ENCODE measurements around the gene ENDOV.

The ENDOV gene

DNA sequence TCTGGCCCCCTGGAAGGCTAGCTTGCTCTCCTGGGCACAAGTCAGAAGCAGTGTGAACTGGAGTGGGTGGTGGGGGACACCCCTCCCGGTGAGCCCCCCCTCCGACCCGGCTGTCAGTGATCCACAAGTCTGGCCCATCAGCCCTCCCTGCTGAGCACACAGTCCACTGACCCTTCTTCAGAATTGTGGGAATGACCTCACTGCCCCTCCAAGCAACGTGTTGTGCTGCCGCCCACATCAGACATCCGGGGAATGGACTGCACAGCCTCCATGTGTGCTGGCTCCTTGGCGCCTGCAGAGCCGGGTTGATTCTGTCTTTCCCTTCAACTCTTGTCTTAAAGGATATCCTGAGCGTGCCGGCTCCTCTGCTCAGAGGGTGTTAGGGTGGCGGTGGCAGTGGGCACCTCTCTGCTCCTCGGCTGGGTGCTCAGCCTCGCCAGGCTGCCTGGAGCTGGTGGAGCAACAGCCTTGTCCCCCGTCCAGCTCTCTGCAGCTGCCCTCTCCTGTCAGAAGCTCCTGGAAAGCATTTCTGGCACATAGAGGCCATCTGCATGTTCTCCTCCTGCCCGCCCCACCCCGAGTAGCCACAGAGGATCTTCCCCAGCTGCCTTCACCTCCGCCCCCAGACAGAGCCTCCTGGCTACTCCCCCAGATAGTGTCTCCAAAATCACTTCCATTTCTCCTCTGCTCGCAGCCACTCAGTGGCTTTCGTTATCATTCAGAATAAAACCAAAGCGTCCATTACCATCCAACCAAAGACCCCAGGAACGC, 41.7 kb downstream of the ENDOV start:
- Histone ChIP-seq H3K27me3 (ENCODE audit: control insufficient read depth, insufficient read depth, low read length) (no peaks in the 10 kb centered on the region; the same call in 1 of the 2 replicates), H3K36me3 (ENCODE audit: control insufficient read depth, insufficient read depth, low read length) (no peaks in the 10 kb centered on the region), H3K9me3 (ENCODE audit: control insufficient read depth, insufficient read depth, low read length) (no peaks in the 10 kb centered on the region), H3K27ac (ENCODE audit: low read length) (no peak overlapping the region), H3K4me3 (ENCODE audit: low read length) (no peak overlapping the region), H3K4me1 (ENCODE audit: control insufficient read depth, insufficient read depth, low read length) (0 out of 2 replicates have a peak, but pooled peaks cover 2% of the 10 kb centered on the region)
- WGBS (ENCODE audit: insufficient coverage, insufficient read length), result no CpG with 5 or more reads among the region's 21 CpGs
- no peak for DNase-seq (ENCODE audit: low read depth, low spot score)

GRCh38 chr17:80457236-80457856, 42.4 kb downstream of the ENDOV start:
- Histone ChIP-seq H3K4me3 (ENCODE audit: low read length) (no peak overlapping the region), H3K36me3 (ENCODE audit: control insufficient read depth, insufficient read depth, low read length) (no peaks in the 10 kb centered on the region), H3K27me3 (ENCODE audit: control insufficient read depth, insufficient read depth, low read length) (no peaks in the 10 kb centered on the region; the same call in 1 of the 2 replicates), H3K9me3 (ENCODE audit: control insufficient read depth, insufficient read depth, low read length) (no peaks in the 10 kb centered on the region), H3K27ac (ENCODE audit: low read length) (no peak overlapping the region), H3K4me1 (ENCODE audit: control insufficient read depth, insufficient read depth, low read length) (0 out of 2 replicates have a peak, but pooled peaks cover 2% of the 10 kb centered on the region)
- no CpG with 5 or more reads among the region's 15 CpGs for WGBS (ENCODE audit: insufficient coverage, insufficient read length)
- no peak for DNase-seq (ENCODE audit: low read depth, low spot score)

DNA sequence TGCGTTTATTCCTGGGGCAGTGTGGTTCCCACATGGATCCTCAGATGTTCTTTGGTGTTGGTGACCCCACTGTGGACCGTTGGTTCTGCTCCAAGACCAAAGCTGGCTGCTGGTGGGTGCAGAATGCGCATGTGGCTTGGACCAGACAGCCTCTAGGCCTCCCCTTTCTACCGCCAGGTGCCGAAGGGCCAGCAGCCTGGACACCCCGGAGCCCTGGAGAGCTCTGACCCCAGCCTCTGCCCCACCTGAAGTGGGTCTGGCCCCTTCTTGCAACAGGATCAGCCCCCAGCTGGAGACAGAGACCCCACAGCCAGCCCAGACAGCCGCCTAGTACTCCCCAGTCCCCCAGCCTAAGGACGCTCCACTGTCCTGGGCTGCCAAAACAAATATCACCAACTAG, 43.0 kb downstream of the ENDOV start:
- 0 out of 2 replicates have a peak, but pooled peaks cover 2% of the 10 kb centered on the region for H3K4me1 ChIP-seq (ENCODE audit: control insufficient read depth, insufficient read depth, low read length)
- no peak overlapping the region for H3K27ac ChIP-seq (ENCODE audit: low read length)
- no peaks in the 10 kb centered on the region; the same call in 1 of the 2 replicates for H3K27me3 ChIP-seq (ENCODE audit: control insufficient read depth, insufficient read depth, low read length)
- WGBS (ENCODE audit: insufficient coverage, insufficient read length), result no CpG with 5 or more reads among the region's 8 CpGs
- H3K9me3 ChIP-seq (ENCODE audit: control insufficient read depth, insufficient read depth, low read length), result no peaks in the 10 kb centered on the region
- no peak overlapping the region for H3K4me3 ChIP-seq (ENCODE audit: low read length)
- no peaks in the 10 kb centered on the region for H3K36me3 ChIP-seq (ENCODE audit: control insufficient read depth, insufficient read depth, low read length)
- no peak for DNase-seq (ENCODE audit: low read depth, low spot score)

GRCh38 chr17:80459234-80459633, 44.3 kb downstream of the ENDOV start:
- Histone ChIP-seq H3K4me1 (ENCODE audit: control insufficient read depth, insufficient read depth, low read length) (0 out of 2 replicates have a peak, but pooled peaks cover 2% of the 10 kb centered on the region), H3K27me3 (ENCODE audit: control insufficient read depth, insufficient read depth, low read length) (no peaks in the 10 kb centered on the region; the same call in 1 of the 2 replicates), H3K27ac (ENCODE audit: low read length) (no peak overlapping the region), H3K9me3 (ENCODE audit: control insufficient read depth, insufficient read depth, low read length) (no peaks in the 10 kb centered on the region), H3K36me3 (ENCODE audit: control insufficient read depth, insufficient read depth, low read length) (no peaks in the 10 kb centered on the region), H3K4me3 (ENCODE audit: low read length) (no peak overlapping the region)
- no peak for DNase-seq (ENCODE audit: low read depth, low spot score)
- no CpG with 5 or more reads among the region's 11 CpGs for WGBS (ENCODE audit: insufficient coverage, insufficient read length)

DNA sequence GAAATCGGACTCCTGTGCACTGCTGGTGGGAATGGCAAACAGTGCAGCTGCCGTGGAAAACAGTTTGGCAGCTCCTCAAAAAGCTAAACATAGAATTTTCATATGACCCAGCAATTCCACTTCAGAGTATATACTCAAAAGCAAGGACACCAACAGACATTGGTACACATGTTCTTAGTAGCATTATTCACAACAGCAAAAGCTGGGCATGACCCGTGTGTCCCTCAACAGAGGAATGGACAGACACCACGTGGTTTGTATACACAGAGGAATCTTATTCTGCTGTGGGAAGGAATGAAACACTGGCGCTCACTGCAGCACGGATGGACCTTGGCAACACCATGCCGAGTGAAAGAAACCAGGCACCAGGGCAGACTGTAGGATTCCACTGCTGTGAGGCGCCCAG, 45.5 kb downstream of the ENDOV start:
- Histone ChIP-seq H3K4me1 (ENCODE audit: control insufficient read depth, insufficient read depth, low read length) (0 out of 2 replicates have a peak, but pooled peaks cover 2% of the 10 kb centered on the region), H3K36me3 (ENCODE audit: control insufficient read depth, insufficient read depth, low read length) (no peaks in the 10 kb centered on the region), H3K4me3 (ENCODE audit: low read length) (no peak overlapping the region), H3K27me3 (ENCODE audit: control insufficient read depth, insufficient read depth, low read length) (no peaks in the 10 kb centered on the region; the same call in 1 of the 2 replicates), H3K9me3 (ENCODE audit: control insufficient read depth, insufficient read depth, low read length) (no peaks in the 10 kb centered on the region), H3K27ac (ENCODE audit: low read length) (no peak overlapping the region)
- no peak for DNase-seq (ENCODE audit: low read depth, low spot score)
- no CpG with 5 or more reads among the region's 8 CpGs for WGBS (ENCODE audit: insufficient coverage, insufficient read length)

GRCh38 chr17:80461528-80462160, 46.7 kb downstream of the ENDOV start:
- H3K4me3 ChIP-seq (ENCODE audit: low read length), result no peak overlapping the region
- no peak overlapping the region for H3K27ac ChIP-seq (ENCODE audit: low read length)
- no peaks in the 10 kb centered on the region for H3K4me1 ChIP-seq (ENCODE audit: control insufficient read depth, insufficient read depth, low read length)
- H3K9me3 ChIP-seq (ENCODE audit: control insufficient read depth, insufficient read depth, low read length), result no peaks in the 10 kb centered on the region
- no peaks in the 10 kb centered on the region for H3K36me3 ChIP-seq (ENCODE audit: control insufficient read depth, insufficient read depth, low read length)
- no CpG with 5 or more reads among the region's 20 CpGs for WGBS (ENCODE audit: insufficient coverage, insufficient read length)
- no peaks in the 10 kb centered on the region; the same call in 1 of the 2 replicates for H3K27me3 ChIP-seq (ENCODE audit: control insufficient read depth, insufficient read depth, low read length)
- no peak for DNase-seq (ENCODE audit: low read depth, low spot score)

DNA sequence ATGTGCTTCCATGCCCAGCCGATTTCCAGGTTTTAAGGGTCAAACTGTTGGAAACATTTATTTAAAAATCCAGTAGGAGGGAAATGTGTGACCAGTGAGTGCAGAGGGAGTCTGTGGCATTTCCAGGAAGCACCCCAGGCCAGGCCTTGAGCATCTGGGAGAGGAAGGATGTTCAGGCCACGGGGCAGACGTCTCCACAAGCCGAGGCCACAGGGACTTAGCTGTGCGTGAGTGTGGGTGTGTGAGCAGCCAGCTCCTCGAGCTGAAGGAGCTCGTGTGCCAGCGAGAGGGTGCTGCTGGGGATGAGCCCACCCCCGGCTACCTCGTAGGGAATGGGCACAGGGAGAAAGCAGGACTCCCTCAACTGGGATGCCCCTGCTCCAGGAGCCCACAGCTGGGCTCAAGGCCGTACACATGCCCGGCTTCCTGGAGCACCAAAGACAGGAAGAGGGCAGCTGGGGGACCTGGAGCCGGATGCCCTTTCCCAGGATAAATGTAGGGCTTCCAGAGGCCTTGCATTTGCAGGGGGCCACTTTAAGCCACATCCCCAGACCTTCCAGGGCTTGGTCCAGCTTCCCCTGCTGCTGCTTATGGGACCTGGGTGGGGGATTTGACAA, 48.9 kb downstream of the ENDOV start:
- no CpG with 5 or more reads among the region's 13 CpGs for WGBS (ENCODE audit: insufficient coverage, insufficient read length)
- no peak overlapping the region for H3K4me3 ChIP-seq (ENCODE audit: low read length)
- H3K4me1 ChIP-seq (ENCODE audit: control insufficient read depth, insufficient read depth, low read length), result no peaks in the 10 kb centered on the region
- no peaks in the 10 kb centered on the region for H3K36me3 ChIP-seq (ENCODE audit: control insufficient read depth, insufficient read depth, low read length)
- no peaks in the 10 kb centered on the region for H3K27me3 ChIP-seq (ENCODE audit: control insufficient read depth, insufficient read depth, low read length)
- H3K9me3 ChIP-seq (ENCODE audit: control insufficient read depth, insufficient read depth, low read length), result no peaks in the 10 kb centered on the region
- H3K27ac ChIP-seq (ENCODE audit: low read length), result no peak overlapping the region
- DNase-seq (ENCODE audit: low read depth, low spot score), result no peak

DNA sequence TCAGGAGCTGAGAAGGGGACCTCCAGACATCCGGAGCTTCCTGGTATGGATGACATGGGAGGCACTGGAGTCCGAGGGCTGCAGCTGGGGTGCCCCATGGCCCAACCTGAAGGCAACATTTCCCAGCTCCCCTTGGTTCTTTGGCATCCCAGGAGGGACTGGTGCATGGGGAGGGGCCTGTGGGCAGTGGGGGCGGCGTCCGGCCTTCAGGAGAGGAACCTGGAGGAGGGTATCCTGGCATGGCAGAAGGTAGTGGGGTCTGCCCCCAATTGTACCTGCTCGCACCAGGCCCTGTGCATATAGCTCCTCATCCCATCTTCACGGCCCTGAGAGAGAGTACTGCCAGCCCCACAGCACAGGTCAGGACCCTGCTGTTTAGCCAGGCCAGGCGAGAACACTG, 49.5 kb downstream of the ENDOV start:
- no peaks in the 10 kb centered on the region for H3K4me1 ChIP-seq (ENCODE audit: control insufficient read depth, insufficient read depth, low read length)
- H3K4me3 ChIP-seq (ENCODE audit: low read length), result no peak overlapping the region
- DNase-seq (ENCODE audit: low read depth, low spot score), result no peak
- H3K36me3 ChIP-seq (ENCODE audit: control insufficient read depth, insufficient read depth, low read length), result no peaks in the 10 kb centered on the region
- H3K9me3 ChIP-seq (ENCODE audit: control insufficient read depth, insufficient read depth, low read length), result no peaks in the 10 kb centered on the region
- no CpG with 5 or more reads among the region's 8 CpGs for whole genome bisulfite sequencing (ENCODE audit: insufficient coverage, insufficient read length)
- H3K27me3 ChIP-seq (ENCODE audit: control insufficient read depth, insufficient read depth, low read length), result no peaks in the 10 kb centered on the region
- no peak overlapping the region for H3K27ac ChIP-seq (ENCODE audit: low read length)

- no CpG with 5 or more reads among the region's 20 CpGs for WGBS (ENCODE audit: insufficient coverage, insufficient read length)
- no peaks in the 10 kb centered on the region; the same call in 1 of the 2 replicates for H3K27me3 ChIP-seq (ENCODE audit: control insufficient read depth, insufficient read depth, low read length)
Measured at GRCh38 chr17:80465327-80465974, 50.5 kb downstream of the ENDOV start.

More at GRCh38 chr17:80465327-80465974, 50.5 kb downstream of the ENDOV start:
- Histone ChIP-seq H3K9me3 (ENCODE audit: control insufficient read depth, insufficient read depth, low read length) (no peaks in the 10 kb centered on the region), H3K4me3 (ENCODE audit: low read length) (no peak overlapping the region), H3K36me3 (ENCODE audit: control insufficient read depth, insufficient read depth, low read length) (0 out of 2 replicates have a peak, but pooled peaks cover 2% of the 10 kb centered on the region), H3K4me1 (ENCODE audit: control insufficient read depth, insufficient read depth, low read length) (no peaks in the 10 kb centered on the region), H3K27ac (ENCODE audit: low read length) (no peak overlapping the region)
- DNase-seq (ENCODE audit: low read depth, low spot score), result no peak

Data from iPS DF 6.9 (cell line).